ENCODE data around the gene UNC45B.
"Not testable (repeated sequence)": the region's sequence is repeated elsewhere in the genome, so short reads cannot be mapped to it uniquely, and the experiment has no call there.

The UNC45B gene

DNA sequence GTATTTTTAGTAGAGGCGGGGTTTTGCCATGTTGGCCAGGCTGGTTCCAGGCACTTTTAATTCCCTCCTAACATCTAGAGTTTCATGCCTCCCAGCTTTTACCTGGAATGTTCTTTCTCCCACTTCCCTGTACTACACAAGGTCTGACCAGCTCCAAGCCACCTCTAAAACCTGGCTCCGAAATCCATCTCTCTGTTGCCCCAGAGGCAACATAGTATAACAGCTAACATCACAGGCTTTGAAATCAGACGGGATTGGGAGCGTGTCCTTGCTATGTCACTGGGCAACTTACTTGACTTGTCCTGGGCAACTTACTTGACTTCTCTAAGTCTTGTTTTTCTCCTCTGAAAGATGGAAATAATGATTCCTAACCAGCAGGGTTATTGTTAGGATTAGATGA lies 15.1 kb downstream of the UNC45B start:
- Histone ChIP-seq H3K4me1 (ENCODE audit: insufficient read depth, low read length) (no peaks in the 10 kb centered on the region), H3K9ac (ENCODE audit: low read depth, low read length) (no peak overlapping the region), H3K27ac (ENCODE audit: low read length) (no peak overlapping the region), H3K36me3 (ENCODE audit: insufficient read depth, low read depth, low read length) (no peaks in the 10 kb centered on the region), H3K4me3 (ENCODE audit: low read length) (no peak overlapping the region), H3K27me3 (ENCODE audit: insufficient read depth, low read length) (no peaks in the 10 kb centered on the region), H3K9me3 (ENCODE audit: insufficient read depth, low read depth, low read length) (no peaks in the 10 kb centered on the region)

GRCh38 chr17:35163886-35164285 lies 16.3 kb downstream of the UNC45B start:
- H3K36me3 ChIP-seq (ENCODE audit: insufficient read depth, low read depth, low read length) = no peaks in the 10 kb centered on the region

DNA sequence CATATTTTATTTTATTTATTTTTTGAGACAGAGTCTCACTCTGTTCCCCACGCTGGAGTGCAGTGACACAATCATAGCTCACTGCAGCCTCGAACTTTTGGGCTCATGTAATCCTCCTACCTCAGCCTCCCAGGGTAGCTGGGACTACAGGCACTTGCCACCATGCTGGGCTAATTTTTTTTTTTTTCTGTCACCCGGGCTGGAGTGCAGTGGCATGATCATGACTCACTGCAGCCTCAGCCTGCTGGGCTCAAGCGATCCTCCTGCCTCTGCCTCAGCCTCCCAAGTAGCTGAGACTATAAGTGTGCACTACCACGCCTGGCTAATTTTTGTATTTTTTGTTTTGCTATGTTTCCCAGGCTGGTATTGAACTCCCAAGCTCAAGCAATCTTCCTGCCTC lies 17.1 kb downstream of the UNC45B start:
- H3K9ac ChIP-seq (ENCODE audit: low read depth, low read length) = no peak overlapping the region
- H3K27ac ChIP-seq (ENCODE audit: low read length) = no peak overlapping the region
- H3K4me1 ChIP-seq (ENCODE audit: insufficient read depth, low read length) = no peaks in the 10 kb centered on the region
- no peak overlapping the region for H3K4me3 ChIP-seq (ENCODE audit: low read length)
- no peaks in the 10 kb centered on the region for H3K9me3 ChIP-seq (ENCODE audit: insufficient read depth, low read depth, low read length)
- H3K27me3 ChIP-seq (ENCODE audit: insufficient read depth, low read length) = no peaks in the 10 kb centered on the region
- no peaks in the 10 kb centered on the region for H3K36me3 ChIP-seq (ENCODE audit: insufficient read depth, low read depth, low read length)

More at GRCh38 chr17:35163886-35164285, 16.3 kb downstream of the UNC45B start:
- Histone ChIP-seq H3K4me3 (ENCODE audit: low read length) (no peak overlapping the region), H3K27ac (ENCODE audit: low read length) (no peak overlapping the region), H3K9me3 (ENCODE audit: insufficient read depth, low read depth, low read length) (no peaks in the 10 kb centered on the region), H3K27me3 (ENCODE audit: insufficient read depth, low read length) (no peaks in the 10 kb centered on the region), H3K9ac (ENCODE audit: low read depth, low read length) (no peak overlapping the region), H3K4me1 (ENCODE audit: insufficient read depth, low read length) (no peaks in the 10 kb centered on the region)

DNA sequence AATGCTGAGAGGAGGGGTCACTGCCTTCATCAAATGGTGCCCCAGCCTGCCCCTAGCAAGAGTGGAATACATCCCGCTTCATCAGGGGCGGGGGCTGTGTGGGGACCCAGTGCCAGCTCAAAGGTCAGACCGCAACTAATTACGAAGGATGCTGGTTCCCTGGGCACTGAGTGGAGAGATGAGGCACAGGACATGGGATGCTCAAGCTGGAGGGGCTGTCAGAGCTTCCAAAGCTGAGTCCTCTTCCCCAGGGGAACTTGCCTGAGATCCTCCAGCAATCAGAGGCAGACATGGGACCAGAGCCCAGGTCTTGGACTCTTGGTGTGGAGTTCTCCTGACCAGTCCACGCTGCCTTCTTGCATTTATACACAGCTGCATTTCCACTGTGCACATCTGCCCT lies 18.9 kb downstream of the UNC45B start:
- H3K9ac ChIP-seq (ENCODE audit: low read depth, low read length) = no peak overlapping the region
- H3K27ac ChIP-seq (ENCODE audit: low read length) = no peak overlapping the region
- no peak overlapping the region for H3K4me3 ChIP-seq (ENCODE audit: low read length)
- no peaks in the 10 kb centered on the region for H3K4me1 ChIP-seq (ENCODE audit: insufficient read depth, low read length)
- no peaks in the 10 kb centered on the region for H3K36me3 ChIP-seq (ENCODE audit: insufficient read depth, low read depth, low read length)
- H3K9me3 ChIP-seq (ENCODE audit: insufficient read depth, low read depth, low read length) = no peaks in the 10 kb centered on the region
- no peaks in the 10 kb centered on the region for H3K27me3 ChIP-seq (ENCODE audit: insufficient read depth, low read length)

- H3K4me1 ChIP-seq (ENCODE audit: insufficient read depth, low read length) = no peaks in the 10 kb centered on the region
- H3K4me3 ChIP-seq (ENCODE audit: low read length) = no peak overlapping the region
- no peaks in the 10 kb centered on the region for H3K36me3 ChIP-seq (ENCODE audit: insufficient read depth, low read depth, low read length)
- H3K9me3 ChIP-seq (ENCODE audit: insufficient read depth, low read depth, low read length) = no peaks in the 10 kb centered on the region
- H3K27me3 ChIP-seq (ENCODE audit: insufficient read depth, low read length) = no peaks in the 10 kb centered on the region
- H3K9ac ChIP-seq (ENCODE audit: low read depth, low read length) = no peak overlapping the region
- no peak overlapping the region for H3K27ac ChIP-seq (ENCODE audit: low read length)
These were observed 19.4 kb downstream of the UNC45B start for GRCh38 chr17:35167046-35167445.

GRCh38 chr17:35167666-35168065 lies 20.0 kb downstream of the UNC45B start:
- H3K27ac ChIP-seq (ENCODE audit: low read length) = no peak overlapping the region
- no peaks in the 10 kb centered on the region for H3K36me3 ChIP-seq (ENCODE audit: insufficient read depth, low read depth, low read length)
- H3K9me3 ChIP-seq (ENCODE audit: insufficient read depth, low read depth, low read length) = no peaks in the 10 kb centered on the region
- no peak overlapping the region for H3K9ac ChIP-seq (ENCODE audit: low read depth, low read length)
- no peaks in the 10 kb centered on the region for H3K4me1 ChIP-seq (ENCODE audit: insufficient read depth, low read length)
- H3K27me3 ChIP-seq (ENCODE audit: insufficient read depth, low read length) = no peaks in the 10 kb centered on the region
- no peak overlapping the region for H3K4me3 ChIP-seq (ENCODE audit: low read length)

GRCh38 chr17:35169835-35170363 lies 22.3 kb downstream of the UNC45B start:
- Histone ChIP-seq H3K36me3 (ENCODE audit: insufficient read depth, low read depth, low read length) (no peaks in the 10 kb centered on the region), H3K4me1 (ENCODE audit: insufficient read depth, low read length) (no peaks in the 10 kb centered on the region), H3K4me3 (ENCODE audit: low read length) (no peak overlapping the region), H3K27me3 (ENCODE audit: insufficient read depth, low read length) (no peaks in the 10 kb centered on the region), H3K9me3 (ENCODE audit: insufficient read depth, low read depth, low read length) (no peaks in the 10 kb centered on the region), H3K9ac (ENCODE audit: low read depth, low read length) (no peak overlapping the region), H3K27ac (ENCODE audit: low read length) (no peak overlapping the region)

- Histone ChIP-seq H3K9ac (ENCODE audit: low read depth, low read length) (no peak overlapping the region), H3K4me1 (ENCODE audit: insufficient read depth, low read length) (no peaks in the 10 kb centered on the region), H3K27ac (ENCODE audit: low read length) (no peak overlapping the region), H3K9me3 (ENCODE audit: insufficient read depth, low read depth, low read length) (no peaks in the 10 kb centered on the region), H3K27me3 (ENCODE audit: insufficient read depth, low read length) (no peaks in the 10 kb centered on the region), H3K4me3 (ENCODE audit: low read length) (no peak overlapping the region), H3K36me3 (ENCODE audit: insufficient read depth, low read depth, low read length) (no peaks in the 10 kb centered on the region)
These were observed 23.6 kb downstream of the UNC45B start for GRCh38 chr17:35170968-35171771.

GRCh38 chr17:35171834-35172233 lies 24.2 kb downstream of the UNC45B start:
- no peaks in the 10 kb centered on the region for H3K36me3 ChIP-seq (ENCODE audit: insufficient read depth, low read depth, low read length)
- H3K27me3 ChIP-seq (ENCODE audit: insufficient read depth, low read length) = no peaks in the 10 kb centered on the region
- H3K4me3 ChIP-seq (ENCODE audit: low read length) = no peak overlapping the region
- no peaks in the 10 kb centered on the region for H3K9me3 ChIP-seq (ENCODE audit: insufficient read depth, low read depth, low read length)
- H3K9ac ChIP-seq (ENCODE audit: low read depth, low read length) = no peak overlapping the region
- no peak overlapping the region for H3K27ac ChIP-seq (ENCODE audit: low read length)
- H3K4me1 ChIP-seq (ENCODE audit: insufficient read depth, low read length) = no peaks in the 10 kb centered on the region

DNA sequence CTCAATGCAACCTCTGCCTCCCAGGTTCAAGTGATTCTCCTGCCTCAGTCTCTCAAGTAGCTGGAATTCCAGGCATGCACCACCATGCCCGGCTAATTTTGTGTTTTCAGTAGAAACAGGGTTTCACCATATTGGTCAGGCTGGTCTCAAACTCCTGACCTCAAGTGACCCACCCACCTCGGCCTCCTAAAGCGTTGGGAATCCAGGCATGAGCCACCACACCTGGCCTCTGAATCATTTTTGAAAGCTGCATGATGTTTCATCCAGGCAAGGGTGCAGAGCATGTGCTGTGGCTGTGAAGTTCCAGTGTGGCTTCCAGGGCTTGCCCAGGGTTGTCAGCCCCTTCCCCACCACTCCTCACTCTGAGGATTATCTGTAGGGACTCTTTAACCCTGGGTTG lies 24.7 kb downstream of the UNC45B start:
- not testable (repeated sequence) for H3K4me1 ChIP-seq (ENCODE audit: insufficient read depth, low read length); H3K27ac ChIP-seq (ENCODE audit: low read length); H3K36me3 ChIP-seq (ENCODE audit: insufficient read depth, low read depth, low read length); H3K4me3 ChIP-seq (ENCODE audit: low read length); H3K27me3 ChIP-seq (ENCODE audit: insufficient read depth, low read length); H3K9ac ChIP-seq (ENCODE audit: low read depth, low read length); H3K9me3 ChIP-seq (ENCODE audit: insufficient read depth, low read depth, low read length)

DNA sequence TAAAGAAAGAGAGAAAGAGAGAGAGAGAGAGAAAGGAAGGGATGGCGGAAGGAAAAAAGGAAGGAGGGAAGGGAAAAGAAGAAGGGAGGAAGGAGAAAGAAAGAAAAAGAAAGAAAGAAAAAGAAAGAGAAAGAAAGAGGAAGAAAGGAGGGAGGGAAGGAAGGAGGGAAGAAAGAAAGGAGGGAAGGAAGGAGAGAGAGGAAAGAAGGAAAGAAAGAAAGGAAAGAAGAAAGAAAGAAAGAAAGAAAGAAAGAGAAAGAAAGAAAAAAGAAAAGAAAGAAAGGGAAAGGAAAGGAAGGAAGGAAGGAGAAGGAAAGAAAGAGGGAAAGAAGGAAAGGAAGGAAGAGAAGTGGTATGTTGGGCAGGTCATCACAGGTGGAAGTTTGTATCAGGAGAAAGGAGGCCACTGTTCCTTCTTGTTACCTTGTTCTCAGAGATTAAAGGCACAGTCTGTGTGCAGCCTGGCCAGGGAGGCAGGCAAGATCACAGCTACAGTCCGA lies 27.3 kb downstream of the UNC45B start:
- Histone ChIP-seq H3K36me3 (ENCODE audit: insufficient read depth, low read depth, low read length) (no peaks in the 10 kb centered on the region), H3K27ac (ENCODE audit: low read length) (no peak overlapping the region), H3K27me3 (ENCODE audit: insufficient read depth, low read length) (no peaks in the 10 kb centered on the region), H3K4me3 (ENCODE audit: low read length) (no peak overlapping the region), H3K9me3 (ENCODE audit: insufficient read depth, low read depth, low read length) (no peaks in the 10 kb centered on the region), H3K4me1 (ENCODE audit: insufficient read depth, low read length) (no peaks in the 10 kb centered on the region), H3K9ac (ENCODE audit: low read depth, low read length) (no peak overlapping the region)

GRCh38 chr17:35175638-35176415 lies 28.2 kb downstream of the UNC45B start:
- H3K27ac ChIP-seq (ENCODE audit: low read length) = no peak overlapping the region
- no peaks in the 10 kb centered on the region for H3K4me1 ChIP-seq (ENCODE audit: insufficient read depth, low read length)
- H3K27me3 ChIP-seq (ENCODE audit: insufficient read depth, low read length) = no peaks in the 10 kb centered on the region

More at GRCh38 chr17:35175638-35176415, 28.2 kb downstream of the UNC45B start:
- Histone ChIP-seq H3K4me3 (ENCODE audit: low read length) (no peak overlapping the region), H3K36me3 (ENCODE audit: insufficient read depth, low read depth, low read length) (no peaks in the 10 kb centered on the region), H3K9ac (ENCODE audit: low read depth, low read length) (no peak overlapping the region), H3K9me3 (ENCODE audit: insufficient read depth, low read depth, low read length) (no peaks in the 10 kb centered on the region)
